HFF-Myc (cell line): ENCODE data around the gene NUP98.

Source experiments
- DNase-seq: peaks from one replicate; pipeline ENCODE4 v3.0.0-alpha.2; 2011; ENCODE audit warnings: low read depth; ENCODE audit errors: extremely low read depth
- H3K4me3 ChIP-seq: replicated peaks from 2 replicates; pipeline ENCODE4 v1.5.1; 2011; ENCODE audit warnings: low read depth, mild to moderate bottlenecking, control low read depth, low read length
- CTCF ChIP-seq: IDR thresholded peaks from 2 replicates; pipeline ENCODE4 v1.5.1; 2012; ENCODE audit warnings: mild to moderate bottlenecking, low read depth, low read length, control low read depth; ENCODE audit errors: missing control alignments

NUP98 gene

GRCh38 chr11:3827434-3828186 lies 30.3 kb upstream of the NUP98 start:
- no peak for DNase-seq
- H3K4me3 ChIP-seq: no peak overlapping the region
- no peak for TF ChIP-seq CTCF

- no peak overlapping the region for H3K4me3 ChIP-seq
- DNase-seq: no peak
- TF ChIP-seq CTCF: no peak
These were observed 29.4 kb upstream of the NUP98 start for GRCh38 chr11:3826721-3827120.

- TF ChIP-seq CTCF: no peak
- no peak overlapping the region for H3K4me3 ChIP-seq
- DNase-seq: no peak
These were observed 28.3 kb upstream of the NUP98 start for GRCh38 chr11:3825473-3826154.

GRCh38 chr11:3824714-3825472 lies 27.5 kb upstream of the NUP98 start:
- H3K4me3 ChIP-seq: no peak overlapping the region
- TF ChIP-seq CTCF: peak; percentile 76
- no peak for DNase-seq

- DNase-seq: no peak
- no peak for TF ChIP-seq CTCF
These were observed 26.6 kb upstream of the NUP98 start for GRCh38 chr11:3823762-3824506.

GRCh38 chr11:3823303-3823702 lies 25.9 kb upstream of the NUP98 start:
- no peak for TF ChIP-seq CTCF
- DNase-seq: peak; percentile 62
- no peak overlapping the region for H3K4me3 ChIP-seq

More at GRCh38 chr11:3823762-3824506, 26.6 kb upstream of the NUP98 start:
- no peak overlapping the region for H3K4me3 ChIP-seq
